ENCODE results near the gene LRMDA. TPM values are rescaled to one million over a fixed set of nuclear protein-coding genes. Genes with fewer than 3 reads are reported as not detected.
A peak's percentile ranks its signal among the peaks of the same experiment; 100 is the strongest.

LRMDA gene
- total and polyA plus RNA-seq, 2 of the 13 experiments (the other 11 are each of a cell fraction or from before 2014, with no cell fraction given) = 13.4 to 22.0 TPM

- TF ChIP-seq CENPBD1 (CRISPR knock-in tag; IDR thresholded peaks at IDR 0.05; ENCODE audit: borderline replicate concordance, low read depth) (no peak), ZNF232 (CRISPR knock-in tag; IDR thresholded peaks at IDR 0.05; ENCODE audit: borderline replicate concordance) (no peak), ZNF576 (CRISPR knock-in tag; IDR thresholded peaks at IDR 0.05) (no peak), MED13 (CRISPR knock-in tag; IDR thresholded peaks at IDR 0.05) (peak; percentile 65; the same call in 1 of the 2 replicates), ZNF546 (CRISPR knock-in tag; conservative IDR thresholded peaks at IDR 0.05) (no peak), ZNF451 (CRISPR knock-in tag; IDR thresholded peaks at IDR 0.05) (no peak), HDAC2 (CRISPR knock-in tag; IDR thresholded peaks at IDR 0.05) (peak; percentile 91), ZNF44 (CRISPR knock-in tag; IDR thresholded peaks at IDR 0.05) (no peak), SALL1 (CRISPR knock-in tag; IDR thresholded peaks at IDR 0.05) (peak; percentile 99), ZNF432 (CRISPR knock-in tag; IDR thresholded peaks at IDR 0.05; ENCODE audit: borderline replicate concordance) (no peak), IRF9 (CRISPR knock-in tag; IDR thresholded peaks at IDR 0.05; ENCODE audit: borderline replicate concordance) (no peak), NAIF1 (CRISPR knock-in tag; IDR thresholded peaks at IDR 0.05; ENCODE audit: borderline replicate concordance) (no peak), CREM (IDR thresholded peaks at IDR 0.05) (peak; percentile 84), CREM (CRISPR knock-in tag; IDR thresholded peaks at IDR 0.05) (no peak), USF2 (IDR thresholded peaks at IDR 0.05; ENCODE audit: low read depth, low read length) (no peak), USF2 (CRISPR knock-in tag; IDR thresholded peaks at IDR 0.05; ENCODE audit: borderline replicate concordance) (no peak), TFDP2 (CRISPR knock-in tag; IDR thresholded peaks at IDR 0.05) (peak; percentile 55), ZNF543 (CRISPR knock-in tag; IDR thresholded peaks at IDR 0.05) (no peak), ZSCAN31 (CRISPR knock-in tag; IDR thresholded peaks at IDR 0.05; ENCODE audit: low read depth) (0 out of 2 replicates have a peak, but pooled peaks have one; percentile 60), ZNF883 (CRISPR knock-in tag; IDR thresholded peaks at IDR 0.05; ENCODE audit: not compliant biosample characterization) (no peak)
These were observed 341.9 kb downstream of the LRMDA start (continued) for GRCh38 chr10:75773231-75773780.

Data from HepG2 (cell line).